HG02981 (cell line): ENCODE measurements around the gene TJP1.
A peak's percentile ranks its signal among the peaks of the same experiment; 100 is the strongest.
"Not testable (repeated sequence)": the region's sequence is repeated elsewhere in the genome, so short reads cannot be mapped to it uniquely, and the experiment has no call there.

Experiments used
- ATAC-seq: cut with Tn5 transposase; IDR thresholded peaks from one replicate; pipeline ENCODE4 v1.9.1; 2021; ENCODE audit warnings: mild to moderate bottlenecking, moderate library complexity; ENCODE audit not compliant: unreplicated experiment

TJP1 gene

GRCh38 chr15:29756358-29757267 lies 65.7 kb downstream of the TJP1 start:
- no peak for ATAC-seq

GRCh38 chr15:29754009-29754408 lies 68.3 kb downstream of the TJP1 start:
- not testable (repeated sequence) for ATAC-seq

GRCh38 chr15:29753506-29753905 lies 68.8 kb downstream of the TJP1 start:
- ATAC-seq = no peak

GRCh38 chr15:29750754-29751153 lies 71.5 kb downstream of the TJP1 start:
- ATAC-seq = no peak

GRCh38 chr15:29749365-29750086 lies 72.7 kb downstream of the TJP1 start:
- ATAC-seq = no peak

GRCh38 chr15:29747837-29748417 lies 74.3 kb downstream of the TJP1 start:
- no peak for ATAC-seq

GRCh38 chr15:29743475-29743874 lies 78.8 kb downstream of the TJP1 start:
- no peak for ATAC-seq

GRCh38 chr15:29740692-29741311 lies 81.5 kb downstream of the TJP1 start:
- ATAC-seq = no peak

GRCh38 chr15:29736744-29737020 lies 85.6 kb downstream of the TJP1 start:
- ATAC-seq = no peak

GRCh38 chr15:29736012-29736743 lies 86.1 kb downstream of the TJP1 start:
- ATAC-seq = peak; percentile 65

- ATAC-seq = no peak
Measured at GRCh38 chr15:29734917-29735572, 87.2 kb downstream of the TJP1 start.

- ATAC-seq = no peak
Measured at GRCh38 chr15:29731865-29732264, 90.4 kb downstream of the TJP1 start.

GRCh38 chr15:29730471-29730870 lies 91.8 kb downstream of the TJP1 start:
- not testable (repeated sequence) for ATAC-seq

- no peak for ATAC-seq
Measured at GRCh38 chr15:29728418-29728817, 93.8 kb downstream of the TJP1 start.

GRCh38 chr15:29727871-29728270 lies 94.4 kb downstream of the TJP1 start:
- ATAC-seq = no peak

- ATAC-seq = no peak
Measured at GRCh38 chr15:29726553-29726952, 95.7 kb downstream of the TJP1 start.

- ATAC-seq = no peak
Measured at GRCh38 chr15:29724026-29724425, 98.2 kb downstream of the TJP1 start.

- no peak for ATAC-seq
Measured at GRCh38 chr15:29713784-29714183, 108.5 kb downstream of the TJP1 start.

GRCh38 chr15:29712149-29712885 lies 110.0 kb downstream of the TJP1 start:
- ATAC-seq = no peak

GRCh38 chr15:29711531-29711930 lies 110.7 kb downstream of the TJP1 start:
- no peak for ATAC-seq
